NCI-H345 treated with DMSO at 0.1 percent for 48 hours (cell line): ENCODE measurements around the gene ABHD4.
"Not testable (repeated sequence)": the region's sequence is repeated elsewhere in the genome, so short reads cannot be mapped to it uniquely, and the experiment has no call there.

Source experiments
- DNase-seq: peaks from one replicate; lab custom pipeline; 2025; ENCODE audit not compliant: unreplicated experiment; lab: John Stamatoyannopoulos, UW

Gene ABHD4

GRCh38 chr14:22589096-22589839, 8.8 kb upstream of the ABHD4 start, which contains the start of gene DAD1:
DAD1 (minus strand) TSS chr14:22589224; CDS start chr14:22589157, 67 bp downstream.
- DNase-seq: peak; percentile 99

DNA sequence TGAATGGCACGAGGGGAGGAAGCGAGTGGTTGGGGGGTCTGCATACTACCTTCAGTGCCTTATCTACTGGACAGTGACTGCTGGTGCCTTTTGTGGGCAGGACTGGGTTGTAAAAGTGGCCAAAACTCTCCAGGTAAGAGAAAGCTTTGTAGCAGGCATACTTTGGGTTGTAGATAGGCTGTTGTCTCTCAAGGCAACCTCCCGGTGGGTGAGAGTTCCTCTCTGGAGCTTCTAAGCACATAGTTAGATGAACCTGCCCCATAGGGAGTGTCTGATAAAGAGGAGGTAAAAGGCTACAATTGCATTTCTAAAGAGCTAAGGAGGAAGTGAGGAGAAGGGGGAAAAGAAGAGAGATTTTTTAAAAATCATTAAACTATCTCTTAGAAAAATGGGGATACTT, 4.9 kb upstream of the ABHD4 start:
- no peak for DNase-seq

- DNase-seq: no peak
Measured at GRCh38 chr14:22593601-22594000, 4.5 kb upstream of the ABHD4 start.

GRCh38 chr14:22594156-22594716, 3.9 kb upstream of the ABHD4 start:
- no peak for DNase-seq

- DNase-seq: no peak
Measured at GRCh38 chr14:22596354-22596879, 1.7 kb upstream of the ABHD4 start.

DNA sequence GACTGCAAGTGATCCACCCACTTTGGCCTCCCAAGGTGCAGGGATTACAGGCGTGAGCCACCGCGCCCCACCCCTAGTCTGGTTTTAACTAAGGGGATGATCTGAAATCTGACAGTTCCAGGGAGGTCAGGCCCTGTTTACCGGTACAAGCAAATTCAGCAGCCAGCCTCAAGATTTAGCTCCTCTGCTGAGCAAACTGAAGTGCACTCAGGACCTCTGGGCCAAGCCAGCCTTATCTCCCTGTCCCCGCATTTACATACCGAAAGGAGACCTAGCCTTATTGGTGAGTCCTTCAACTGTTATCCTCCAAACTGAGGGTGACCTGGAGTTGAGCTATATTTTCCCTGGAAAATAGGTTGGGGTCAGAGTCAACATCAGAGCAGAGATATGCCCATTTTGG, 835 bp upstream of the ABHD4 start:
- DNase-seq: no peak

DNA sequence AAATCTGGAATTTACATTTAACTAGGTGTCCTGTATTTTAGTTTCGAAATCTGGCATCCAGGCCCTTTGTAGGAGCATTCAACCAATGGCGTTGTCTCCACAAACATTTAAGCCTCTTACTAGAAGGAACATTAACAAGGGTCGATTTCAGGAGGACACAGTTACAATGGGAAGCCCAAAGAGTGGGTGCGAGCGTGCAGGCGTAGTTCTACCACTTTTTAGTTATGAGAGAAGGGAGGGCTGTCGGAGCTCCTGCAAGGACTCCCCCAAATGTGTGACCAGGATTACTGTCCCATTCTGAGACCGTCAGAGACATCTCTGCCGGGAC, 365 bp upstream of the ABHD4 start:
- DNase-seq: no peak

DNA sequence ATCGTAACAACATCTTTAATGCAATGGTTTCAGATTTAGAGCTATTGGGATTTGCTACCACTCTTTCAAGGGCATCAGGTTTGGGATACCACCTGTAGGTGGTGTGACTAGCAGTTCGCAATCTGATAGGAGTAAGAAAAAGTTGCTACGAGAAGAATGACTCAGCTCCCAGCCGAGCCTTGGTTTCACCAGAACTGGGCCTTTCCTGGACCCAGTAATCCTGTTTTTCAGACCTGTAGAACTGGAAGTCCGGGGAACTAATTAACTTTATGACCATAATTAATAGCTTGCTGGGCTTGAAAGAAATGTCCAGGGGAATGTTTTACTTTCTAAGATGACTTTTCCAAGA, 770 bp downstream of the ABHD4 start:
- DNase-seq: peak; percentile 33

DNA sequence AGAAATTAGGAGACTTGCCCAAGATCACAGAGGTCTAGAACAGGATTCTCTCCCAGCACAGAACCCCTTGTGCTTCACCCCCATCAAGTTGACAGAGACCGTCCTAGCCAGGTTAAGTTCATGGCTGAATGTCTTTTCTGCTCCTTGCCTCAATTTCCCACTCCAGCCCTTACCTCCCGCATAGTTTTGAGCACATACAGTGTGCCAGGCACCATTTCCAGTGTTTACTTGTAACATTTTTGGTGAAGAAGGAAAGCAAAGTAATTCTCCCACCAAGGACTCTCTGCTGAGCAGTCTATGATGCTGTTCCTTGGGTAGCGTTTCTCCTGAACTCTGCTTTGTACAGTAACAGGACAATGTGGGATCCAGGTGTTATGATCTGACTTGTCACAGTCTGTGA, 1.2 kb downstream of the ABHD4 start:
- no peak for DNase-seq

DNA sequence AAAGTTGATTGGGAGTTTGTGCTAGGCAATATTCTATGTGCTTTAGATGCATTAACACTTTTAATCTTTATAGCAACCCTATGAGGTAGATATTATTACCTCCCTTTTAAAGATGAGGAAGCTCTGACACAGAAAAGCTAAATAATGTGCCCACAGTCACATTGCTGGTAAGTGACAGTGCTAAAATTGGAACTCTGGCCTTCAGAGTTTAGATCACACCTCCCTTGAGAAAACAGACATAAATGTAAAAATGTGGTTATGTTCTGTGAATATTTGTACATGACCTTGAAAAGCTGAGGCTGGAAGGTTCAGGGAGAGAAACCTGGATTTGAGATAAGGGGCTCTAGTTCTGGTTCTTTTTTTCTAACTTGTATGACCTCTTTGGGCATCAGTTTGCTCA, 1.9 kb downstream of the ABHD4 start:
- no peak for DNase-seq

- DNase-seq: no peak
Measured at GRCh38 chr14:22601456-22601855, 3.4 kb downstream of the ABHD4 start.

DNA sequence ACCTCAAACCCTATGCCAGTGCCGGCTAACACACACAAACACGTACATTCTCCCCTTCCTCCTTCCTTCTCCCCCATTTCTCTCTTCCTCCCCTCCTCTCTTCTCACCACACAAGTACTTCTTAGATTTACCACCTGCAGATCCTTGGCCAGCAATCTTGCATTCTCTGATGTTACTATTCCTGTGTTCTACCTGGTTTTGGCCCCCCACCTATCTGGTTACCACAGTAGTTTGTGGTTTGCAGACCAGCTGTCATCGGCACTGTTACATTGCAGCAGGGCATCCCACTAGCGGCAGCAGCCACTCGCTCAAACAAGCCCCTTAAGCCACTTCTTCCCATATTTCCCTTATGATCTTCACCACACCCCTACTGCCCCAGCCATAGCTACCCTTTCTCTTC, 3.9 kb downstream of the ABHD4 start:
- no peak for DNase-seq

- DNase-seq: no peak
Measured at GRCh38 chr14:22602862-22603261, 4.8 kb downstream of the ABHD4 start.

- DNase-seq: peak; percentile 22
Measured at GRCh38 chr14:22606380-22606779, 8.3 kb downstream of the ABHD4 start.

DNA sequence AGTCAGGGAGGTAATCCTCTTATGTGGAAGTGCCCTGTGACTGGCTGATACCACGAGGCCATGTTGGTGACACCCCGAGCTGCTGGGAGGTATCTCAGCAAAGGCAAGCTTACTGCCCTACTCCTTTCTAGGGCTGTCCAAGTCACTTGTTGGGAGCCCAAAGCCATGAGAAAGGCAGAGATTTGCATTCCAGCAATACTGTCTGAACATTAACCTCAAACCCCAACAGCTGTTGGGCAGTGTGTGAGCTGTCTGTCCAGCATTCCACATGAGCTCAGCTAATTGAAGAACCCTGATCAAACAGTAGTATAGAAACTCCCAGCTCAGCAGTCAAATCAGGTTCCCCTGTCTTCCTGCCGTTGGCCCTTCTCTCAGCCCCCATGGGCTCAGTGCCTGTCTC, 9.2 kb downstream of the ABHD4 start:
- DNase-seq: no peak

- no peak for DNase-seq
Measured at GRCh38 chr14:22610931-22611330, 12.8 kb downstream of the ABHD4 start.

GRCh38 chr14:22613106-22613695, 15.1 kb downstream of the ABHD4 start:
- no peak for DNase-seq

DNA sequence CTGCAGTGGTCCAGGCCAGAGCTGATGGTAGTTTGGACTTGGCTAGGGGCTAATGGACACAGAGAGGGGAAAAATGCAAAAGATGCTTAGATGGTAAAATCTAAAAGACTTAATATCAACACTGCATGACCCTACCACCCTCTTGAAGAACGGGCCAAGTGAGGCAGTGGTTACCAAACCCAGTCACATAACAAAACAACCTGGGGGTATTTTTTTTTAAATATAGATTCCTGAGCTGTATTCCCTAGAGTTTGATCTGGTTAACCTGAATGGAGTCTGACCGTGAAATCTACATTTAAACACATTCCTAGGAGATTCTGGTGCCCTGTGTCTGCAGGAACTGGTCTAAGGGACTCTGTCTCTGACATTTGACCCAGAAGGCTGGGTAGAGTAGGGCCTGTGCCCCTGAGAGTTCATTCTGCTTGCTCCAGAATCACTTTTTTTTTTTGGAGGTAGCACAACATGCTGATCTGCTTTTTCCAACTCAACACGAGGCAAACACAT, 15.7 kb downstream of the ABHD4 start:
- no peak for DNase-seq

DNA sequence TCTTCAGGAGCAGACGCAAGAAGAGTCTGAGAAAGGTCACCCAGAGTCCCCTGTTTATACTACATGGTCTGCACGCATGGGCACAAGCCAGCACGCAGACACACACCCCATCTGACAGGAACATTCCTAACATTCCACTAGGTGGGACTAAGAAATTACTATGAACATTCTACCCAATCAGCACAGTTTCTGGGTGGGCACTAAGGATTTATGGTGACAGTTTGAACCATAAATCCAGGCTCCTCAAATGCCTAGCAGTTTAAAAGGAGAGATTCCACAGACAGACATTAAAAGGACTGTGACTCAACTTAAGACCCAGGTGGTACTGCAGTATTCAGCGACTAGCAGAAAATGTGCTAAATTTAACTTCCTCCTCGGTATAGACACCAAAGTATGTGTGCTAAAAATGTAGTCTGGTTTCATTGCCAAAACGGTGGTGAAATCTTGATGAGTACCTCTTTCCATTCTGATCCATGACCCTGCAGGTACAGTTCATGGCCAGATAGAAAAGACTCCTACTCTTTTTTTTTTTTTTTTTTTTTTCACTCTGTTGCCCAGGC, 16.2 kb downstream of the ABHD4 start:
- DNase-seq: no peak

GRCh38 chr14:22615765-22616164, 17.7 kb downstream of the ABHD4 start:
- not testable (repeated sequence) for DNase-seq

GRCh38 chr14:22622255-22622654, 24.2 kb downstream of the ABHD4 start:
- DNase-seq: no peak

- DNase-seq: no peak
Measured at GRCh38 chr14:22623047-22623446, 24.9 kb downstream of the ABHD4 start.
